IPS-18a (cell line): Measurements from ENCODE around the gene D2HGDH.
"Not testable (repeated sequence)": the region's sequence is repeated elsewhere in the genome, so short reads cannot be mapped to it uniquely, and the experiment has no call there.

Source experiments
- H3K27ac ChIP-seq: one replicate; pipeline ENCODE4 v1.5.1; 2013; ENCODE audit warnings: low read length
- H3K27me3 ChIP-seq: one replicate; pipeline ENCODE4 v1.6.1; 2013; ENCODE audit warnings: mild to moderate bottlenecking, low read length; ENCODE audit not compliant: control insufficient read depth, insufficient read depth
- H3K36me3 ChIP-seq: one replicate; pipeline ENCODE4 v1.6.1; 2013; ENCODE audit warnings: low read depth, low read length; ENCODE audit not compliant: control insufficient read depth
- H3K4me1 ChIP-seq: one replicate; pipeline ENCODE4 v1.6.1; 2013; ENCODE audit warnings: low read depth, low read length; ENCODE audit not compliant: control insufficient read depth
- H3K4me3 ChIP-seq: one replicate; pipeline ENCODE4 v1.5.1; 2013; ENCODE audit warnings: low read length
- H3K9ac ChIP-seq: one replicate; pipeline ENCODE4 v1.6.1; 2013; ENCODE audit warnings: mild to moderate bottlenecking, low read length, moderate library complexity
- H3K9me3 ChIP-seq: one replicate; pipeline ENCODE4 v1.6.1; 2013; ENCODE audit warnings: low read depth, low read length; ENCODE audit not compliant: control insufficient read depth

Gene D2HGDH

GRCh38 chr2:241741016-241741415, 6.6 kb downstream of the D2HGDH start:
- no peaks in the 10 kb centered on the region for H3K36me3 ChIP-seq
- no peaks in the 10 kb centered on the region for H3K9me3 ChIP-seq
- peaks cover 2% of the 10 kb centered on the region for H3K27me3 ChIP-seq
- no peak overlapping the region for H3K27ac ChIP-seq
- H3K4me3 ChIP-seq = no peak overlapping the region
- H3K9ac ChIP-seq = no peak overlapping the region
- H3K4me1 ChIP-seq = no peaks in the 10 kb centered on the region

DNA sequence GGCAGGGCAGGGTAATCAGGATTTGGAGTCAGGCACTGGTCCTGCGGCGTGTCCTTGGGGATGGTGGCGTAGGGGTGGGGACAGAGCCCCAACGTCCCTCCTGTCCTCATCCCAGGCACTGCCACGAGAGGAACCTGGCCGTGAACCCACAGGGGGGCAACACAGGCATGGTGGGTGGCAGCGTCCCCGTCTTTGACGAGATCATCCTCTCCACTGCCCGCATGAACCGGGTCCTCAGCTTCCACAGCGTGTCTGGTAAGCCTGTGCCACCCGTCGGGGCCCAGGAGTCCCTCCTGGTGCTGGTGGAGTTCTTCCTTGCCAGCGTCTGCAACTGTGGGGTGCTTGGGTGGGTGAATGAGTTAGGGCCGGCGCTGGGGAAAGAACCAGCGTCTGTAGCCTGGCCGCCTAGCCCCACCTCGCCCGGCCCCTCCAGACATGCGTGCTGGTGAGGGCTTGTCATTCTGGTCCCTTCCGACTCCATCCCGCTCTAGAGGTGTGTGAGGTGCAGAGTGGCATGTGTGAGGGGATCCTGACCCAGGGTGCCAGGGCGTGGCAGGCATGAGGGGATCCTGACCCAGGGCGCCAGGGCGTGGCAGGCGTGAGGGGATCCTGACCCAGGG, 8.0 kb downstream of the D2HGDH start:
- H3K4me1 ChIP-seq = no peaks in the 10 kb centered on the region
- H3K9me3 ChIP-seq = no peaks in the 10 kb centered on the region
- no peak overlapping the region for H3K9ac ChIP-seq
- H3K36me3 ChIP-seq = no peaks in the 10 kb centered on the region
- H3K4me3 ChIP-seq = no peak overlapping the region
- no peak overlapping the region for H3K27ac ChIP-seq
- no peaks in the 10 kb centered on the region for H3K27me3 ChIP-seq

- H3K27me3 ChIP-seq, H3K4me3 ChIP-seq, H3K36me3 ChIP-seq, H3K9ac ChIP-seq, H3K4me1 ChIP-seq, H3K27ac ChIP-seq, H3K9me3 ChIP-seq: not testable (repeated sequence)
These were observed 8.6 kb downstream of the D2HGDH start for GRCh38 chr2:241743008-241743407.

- Histone ChIP-seq H3K9me3 (no peaks in the 10 kb centered on the region), H3K4me1 (no peaks in the 10 kb centered on the region), H3K27me3 (no peaks in the 10 kb centered on the region), H3K27ac (no peak overlapping the region), H3K4me3 (no peak overlapping the region), H3K36me3 (no peaks in the 10 kb centered on the region), H3K9ac (no peak overlapping the region)
These were observed 9.2 kb downstream of the D2HGDH start for GRCh38 chr2:241743620-241744019.

DNA sequence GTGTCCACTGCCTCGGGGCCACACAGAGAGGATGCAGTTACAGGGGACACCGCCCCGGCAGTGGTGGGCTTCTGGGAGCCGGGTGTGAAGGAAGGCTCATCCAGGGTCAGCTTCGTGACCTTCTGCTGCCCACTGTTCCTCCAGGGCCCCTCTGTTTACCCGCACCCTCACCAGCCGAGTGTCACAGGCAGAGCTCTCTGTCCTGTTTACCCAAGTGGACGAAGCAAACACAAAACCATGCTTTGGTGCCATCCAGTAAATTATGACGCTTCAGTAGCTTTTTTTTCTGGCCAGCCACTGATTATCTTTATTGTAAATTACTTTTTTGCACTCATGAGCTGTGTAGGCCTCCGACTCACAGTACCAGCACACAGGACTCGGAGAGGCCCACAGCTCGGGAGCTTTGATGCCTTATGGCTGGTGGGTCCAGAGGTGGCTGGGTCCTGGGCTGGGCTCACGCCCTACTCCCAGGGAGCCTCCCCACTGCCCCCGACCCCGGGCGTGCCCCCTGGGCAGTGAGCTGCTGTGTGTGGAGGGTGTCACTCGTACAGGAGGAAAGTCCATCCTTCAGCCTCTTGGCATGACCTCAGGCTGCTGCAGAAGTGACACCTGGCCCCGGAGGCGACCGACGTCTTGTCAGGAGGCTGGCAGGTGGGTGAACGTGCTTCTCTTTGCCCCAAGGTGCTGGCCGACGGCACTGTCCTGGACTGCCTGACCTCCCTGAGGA, 9.8 kb downstream of the D2HGDH start:
- Histone ChIP-seq H3K4me3 (no peak overlapping the region), H3K36me3 (no peaks in the 10 kb centered on the region), H3K27ac (no peak overlapping the region), H3K27me3 (no peaks in the 10 kb centered on the region), H3K9ac (no peak overlapping the region), H3K4me1 (no peaks in the 10 kb centered on the region), H3K9me3 (no peaks in the 10 kb centered on the region)

DNA sequence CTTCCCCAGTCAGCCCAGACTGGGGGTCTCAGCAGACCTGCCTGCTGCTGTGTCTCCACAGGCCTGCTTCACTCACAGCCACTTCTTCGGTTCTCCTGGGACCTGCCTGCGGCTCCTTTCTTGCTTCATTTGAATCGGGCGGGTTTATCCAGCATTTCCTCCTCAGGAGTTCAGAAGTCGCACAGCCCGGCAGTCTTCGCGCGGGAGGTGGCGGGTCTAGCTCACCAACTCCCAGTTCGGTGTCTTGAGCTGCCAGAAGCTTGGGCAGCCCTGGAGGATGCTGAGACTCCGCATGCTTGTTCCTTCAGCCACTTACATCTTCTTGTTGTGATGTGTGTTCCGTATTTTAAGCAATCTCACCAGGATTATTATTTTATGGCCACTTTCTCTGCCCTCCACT, 10.8 kb downstream of the D2HGDH start:
- Histone ChIP-seq H3K4me1 (no peaks in the 10 kb centered on the region), H3K36me3 (no peaks in the 10 kb centered on the region), H3K9ac (no peak overlapping the region), H3K4me3 (no peak overlapping the region), H3K27ac (no peak overlapping the region), H3K27me3 (no peaks in the 10 kb centered on the region), H3K9me3 (no peaks in the 10 kb centered on the region)

DNA sequence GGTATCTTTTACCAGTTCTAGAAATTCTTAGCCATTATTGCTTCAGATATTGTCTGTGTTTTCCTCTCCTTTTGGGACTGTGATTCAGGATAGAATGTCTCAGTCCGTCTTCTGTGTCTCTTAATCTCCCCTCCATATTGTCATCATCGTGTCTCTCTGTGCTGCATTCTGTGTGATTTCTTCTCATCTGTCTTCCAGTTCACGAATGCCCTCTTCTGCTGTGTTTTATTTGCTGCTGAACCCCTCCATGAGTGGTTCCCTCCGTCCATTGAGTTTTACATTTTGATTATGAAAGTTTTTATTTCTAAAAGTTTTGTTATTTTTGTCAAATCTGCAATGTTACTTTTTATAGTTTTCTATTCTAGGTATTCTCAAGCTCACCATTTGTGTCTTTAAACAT, 11.7 kb downstream of the D2HGDH start:
- no peaks in the 10 kb centered on the region for H3K36me3 ChIP-seq

GRCh38 chr2:241748468-241749256, 14.2 kb downstream of the D2HGDH start:
- H3K4me3 ChIP-seq = no peak overlapping the region
- no peaks in the 10 kb centered on the region for H3K36me3 ChIP-seq
- H3K4me1 ChIP-seq = no peaks in the 10 kb centered on the region
- no peaks in the 10 kb centered on the region for H3K27me3 ChIP-seq
- no peak overlapping the region for H3K9ac ChIP-seq
- H3K27ac ChIP-seq = no peak overlapping the region
- no peaks in the 10 kb centered on the region for H3K9me3 ChIP-seq

More for the DNA sequence above, 11.7 kb downstream of the D2HGDH start:
- H3K27ac ChIP-seq = no peak overlapping the region
- H3K4me3 ChIP-seq = no peak overlapping the region
- no peaks in the 10 kb centered on the region for H3K4me1 ChIP-seq
- no peaks in the 10 kb centered on the region for H3K9me3 ChIP-seq
- no peaks in the 10 kb centered on the region for H3K27me3 ChIP-seq
- H3K9ac ChIP-seq = no peak overlapping the region

DNA sequence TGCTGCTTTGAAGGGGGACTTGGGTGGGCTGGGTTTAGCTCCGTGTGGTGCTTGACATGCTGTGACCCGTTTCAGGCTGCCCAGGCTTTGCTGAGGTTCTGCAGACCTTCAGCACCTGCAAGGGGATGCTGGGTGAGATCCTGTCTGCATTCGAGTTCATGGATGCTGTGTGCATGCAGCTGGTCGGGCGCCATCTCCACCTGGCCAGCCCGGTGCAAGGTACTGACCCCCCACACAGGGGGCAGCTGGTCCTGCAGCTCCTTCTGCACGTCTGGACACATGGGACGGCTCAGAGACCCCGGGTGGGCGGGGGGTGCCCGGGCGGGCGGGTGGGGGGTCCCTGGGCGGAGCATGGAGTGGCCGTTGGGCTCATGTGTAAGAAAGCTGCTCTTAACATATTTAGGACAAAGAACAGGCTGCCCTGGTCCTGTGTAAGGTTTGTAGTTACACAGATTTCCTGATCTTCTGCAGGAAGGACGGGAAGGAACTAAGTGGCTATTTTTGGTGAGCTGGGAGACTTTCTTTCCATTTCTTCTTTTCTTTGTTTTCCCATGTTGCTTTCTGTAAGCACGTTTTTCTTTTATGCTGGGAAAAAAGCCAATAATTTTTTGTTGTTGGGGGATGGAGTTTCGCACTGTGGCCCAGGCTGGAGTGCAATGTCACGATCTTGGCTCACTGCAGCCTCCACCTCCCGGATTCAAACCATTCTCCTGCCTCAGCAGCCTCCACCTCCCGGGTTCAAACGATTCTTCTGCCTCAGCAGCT, 15.8 kb downstream of the D2HGDH start:
- no peaks in the 10 kb centered on the region for H3K4me1 ChIP-seq
- no peak overlapping the region for H3K4me3 ChIP-seq
- H3K27me3 ChIP-seq = no peaks in the 10 kb centered on the region
- H3K9me3 ChIP-seq = no peaks in the 10 kb centered on the region
- no peak overlapping the region for H3K27ac ChIP-seq
- H3K9ac ChIP-seq = no peak overlapping the region
- H3K36me3 ChIP-seq = no peaks in the 10 kb centered on the region

DNA sequence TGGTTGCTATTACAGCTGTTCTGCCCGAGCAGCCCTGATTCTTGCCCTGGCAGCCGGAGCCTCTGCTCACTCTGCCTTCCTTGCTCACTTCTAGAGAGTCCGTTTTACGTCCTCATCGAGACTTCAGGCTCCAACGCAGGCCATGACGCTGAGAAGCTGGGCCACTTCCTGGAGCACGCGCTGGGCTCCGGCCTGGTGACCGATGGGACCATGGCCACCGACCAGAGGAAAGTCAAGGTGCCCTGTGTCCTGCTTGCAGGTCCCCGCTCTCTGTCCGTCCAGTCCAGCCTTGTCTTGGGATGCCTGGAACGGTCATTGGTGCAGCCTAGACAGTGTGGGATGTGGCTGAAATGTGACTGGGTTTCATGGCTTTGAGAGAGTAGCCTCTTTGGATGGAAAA, 16.7 kb downstream of the D2HGDH start:
- no peak overlapping the region for H3K27ac ChIP-seq
- no peaks in the 10 kb centered on the region for H3K4me1 ChIP-seq
- no peak overlapping the region for H3K4me3 ChIP-seq
- no peaks in the 10 kb centered on the region for H3K27me3 ChIP-seq
- H3K9ac ChIP-seq = no peak overlapping the region
- no peaks in the 10 kb centered on the region for H3K36me3 ChIP-seq
- no peaks in the 10 kb centered on the region for H3K9me3 ChIP-seq

DNA sequence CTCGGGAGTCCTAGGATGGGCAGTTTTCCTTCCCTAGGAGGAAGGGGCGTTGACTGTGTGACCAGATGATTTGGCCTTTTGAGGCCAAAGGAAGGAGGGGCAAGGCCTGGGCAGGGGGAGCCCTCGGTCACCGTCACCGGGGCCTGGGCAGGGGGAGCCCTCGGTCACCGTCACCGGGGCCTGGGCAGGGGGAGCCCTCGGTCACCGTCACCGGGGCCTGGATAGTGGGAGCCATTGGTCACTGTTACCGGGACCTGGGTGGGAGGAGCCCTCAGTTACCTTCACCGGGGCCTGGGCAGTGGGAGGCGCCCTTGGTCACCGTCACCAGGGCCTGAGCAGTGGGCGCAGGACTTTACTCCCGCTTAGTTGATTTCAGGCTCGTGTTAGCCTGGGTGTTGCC, 17.3 kb downstream of the D2HGDH start:
- Histone ChIP-seq H3K27ac (no peak overlapping the region), H3K4me3 (no peak overlapping the region), H3K9me3 (no peaks in the 10 kb centered on the region), H3K27me3 (no peaks in the 10 kb centered on the region), H3K36me3 (no peaks in the 10 kb centered on the region), H3K9ac (no peak overlapping the region), H3K4me1 (no peaks in the 10 kb centered on the region)
